ENCODE measurements around the gene MAPK10.

GRCh38 chr4:86333236-86333635 lies 26.6 kb downstream of the MAPK10 start:
- TF ChIP-seq CTCF (IDR thresholded peaks at IDR 0.05; ENCODE audit: low read depth, low read length, poor library complexity, severe bottlenecking) (no peak), EZH2phosphoT487 (IDR thresholded peaks at IDR 0.05; ENCODE audit: borderline replicate concordance, low read length) (no peak)
